ENCODE results near the gene ERC1.

The ERC1 gene

DNA sequence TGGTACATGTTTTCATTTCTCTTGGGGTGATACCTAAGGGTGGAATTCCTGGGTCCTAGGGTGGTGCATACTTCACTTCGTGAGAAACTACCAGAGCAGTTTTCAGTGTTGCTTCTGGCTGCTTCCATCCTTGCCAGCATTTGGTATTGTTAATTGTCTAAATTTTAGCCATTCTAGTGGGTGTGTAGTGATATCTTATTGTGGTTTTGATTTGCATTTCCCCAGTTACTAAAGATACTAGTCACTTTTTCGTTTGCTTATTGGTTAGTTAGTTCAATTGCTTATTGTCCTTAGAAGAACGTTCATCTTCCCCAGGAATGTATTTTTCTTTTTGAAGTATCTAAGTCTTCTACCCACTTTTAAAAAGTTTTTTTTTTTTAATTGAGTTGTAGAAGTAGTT lies 80.2 kb downstream of the ERC1 start:
- no peaks in the 10 kb centered on the region for H3F3A ChIP-seq (ENCODE audit: insufficient read depth, low read length)
- H3K4me3 ChIP-seq (ENCODE audit: low read length): no peak overlapping the region
- no peak overlapping the region for H2AFZ ChIP-seq (ENCODE audit: low read length)
- no peak overlapping the region for H3K9ac ChIP-seq (ENCODE audit: low read length)
- no peaks in the 10 kb centered on the region for H3K27me3 ChIP-seq (replicated peaks; ENCODE audit: insufficient read depth, low read length)
- no peak overlapping the region for H3K27ac ChIP-seq (ENCODE audit: low read length)
- no peaks in the 10 kb centered on the region for H3K9me2 ChIP-seq (replicated peaks; ENCODE audit: insufficient read depth, low read length)
- DNase-seq: no peak
- H4K20me1 ChIP-seq (ENCODE audit: insufficient read depth, low read length): no peaks in the 10 kb centered on the region
- no peaks in the 10 kb centered on the region for H3K36me3 ChIP-seq (replicated peaks; ENCODE audit: insufficient read depth, low read length)
- TF ChIP-seq EZH2 (optimal IDR thresholded peaks at IDR 0.05; ENCODE audit: low read depth, low read length): no peak
- TF ChIP-seq CTCF (IDR thresholded peaks at IDR 0.05; ENCODE audit: low read length): no peak
- no peak for TF ChIP-seq EZH2phosphoT487 (IDR thresholded peaks at IDR 0.05; ENCODE audit: low read length)
- H3K9me3 ChIP-seq (replicated peaks; ENCODE audit: insufficient read depth, low read length): no peaks in the 10 kb centered on the region
- peaks cover 9% of the 10 kb centered on the region for H3K4me1 ChIP-seq (ENCODE audit: low read length)
- H3K79me2 ChIP-seq (ENCODE audit: low read length): peaks cover 52% of the 10 kb centered on the region
- no peak overlapping the region for H3K4me2 ChIP-seq (ENCODE audit: low read depth, low read length)

DNA sequence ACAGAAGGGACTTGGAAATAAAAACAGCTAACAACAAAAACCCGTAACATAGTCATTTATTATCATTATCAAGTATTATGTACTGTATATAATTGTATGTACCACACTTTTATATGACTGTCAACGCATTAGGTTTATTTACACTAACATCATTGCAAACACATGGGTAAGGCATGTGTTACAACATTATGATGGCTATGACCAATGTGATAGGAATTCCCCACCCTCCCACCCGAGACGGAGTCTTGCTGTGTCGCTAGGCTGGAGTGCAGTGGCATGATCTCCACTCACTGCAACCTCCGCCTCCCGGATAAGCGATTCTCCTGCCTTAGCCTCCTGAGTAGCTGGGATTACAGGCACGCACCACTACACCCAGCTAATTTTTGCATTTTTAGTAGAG lies 82.6 kb downstream of the ERC1 start:
- DNase-seq: no peak
- no peaks in the 10 kb centered on the region for H3K9me2 ChIP-seq (replicated peaks; ENCODE audit: insufficient read depth, low read length)
- H3K4me3 ChIP-seq (ENCODE audit: low read length): no peak overlapping the region
- H3K27ac ChIP-seq (ENCODE audit: low read length): no peak overlapping the region
- peaks cover 48% of the 10 kb centered on the region for H3K79me2 ChIP-seq (ENCODE audit: low read length)
- H3F3A ChIP-seq (ENCODE audit: insufficient read depth, low read length): no peaks in the 10 kb centered on the region
- no peak overlapping the region for H3K9ac ChIP-seq (ENCODE audit: low read length)
- no peaks in the 10 kb centered on the region for H3K36me3 ChIP-seq (replicated peaks; ENCODE audit: insufficient read depth, low read length)
- no peaks in the 10 kb centered on the region for H4K20me1 ChIP-seq (ENCODE audit: insufficient read depth, low read length)
- no peak for TF ChIP-seq EZH2phosphoT487 (IDR thresholded peaks at IDR 0.05; ENCODE audit: low read length)
- no peak for TF ChIP-seq CTCF (IDR thresholded peaks at IDR 0.05; ENCODE audit: low read length)
- no peak for TF ChIP-seq EZH2 (optimal IDR thresholded peaks at IDR 0.05; ENCODE audit: low read depth, low read length)
- no peaks in the 10 kb centered on the region for H3K27me3 ChIP-seq (replicated peaks; ENCODE audit: insufficient read depth, low read length)
- H3K4me2 ChIP-seq (ENCODE audit: low read depth, low read length): no peak overlapping the region
- H3K4me1 ChIP-seq (ENCODE audit: low read length): peaks cover 9% of the 10 kb centered on the region
- H2AFZ ChIP-seq (ENCODE audit: low read length): no peak overlapping the region
- H3K9me3 ChIP-seq (replicated peaks; ENCODE audit: insufficient read depth, low read length): no peaks in the 10 kb centered on the region

DNA sequence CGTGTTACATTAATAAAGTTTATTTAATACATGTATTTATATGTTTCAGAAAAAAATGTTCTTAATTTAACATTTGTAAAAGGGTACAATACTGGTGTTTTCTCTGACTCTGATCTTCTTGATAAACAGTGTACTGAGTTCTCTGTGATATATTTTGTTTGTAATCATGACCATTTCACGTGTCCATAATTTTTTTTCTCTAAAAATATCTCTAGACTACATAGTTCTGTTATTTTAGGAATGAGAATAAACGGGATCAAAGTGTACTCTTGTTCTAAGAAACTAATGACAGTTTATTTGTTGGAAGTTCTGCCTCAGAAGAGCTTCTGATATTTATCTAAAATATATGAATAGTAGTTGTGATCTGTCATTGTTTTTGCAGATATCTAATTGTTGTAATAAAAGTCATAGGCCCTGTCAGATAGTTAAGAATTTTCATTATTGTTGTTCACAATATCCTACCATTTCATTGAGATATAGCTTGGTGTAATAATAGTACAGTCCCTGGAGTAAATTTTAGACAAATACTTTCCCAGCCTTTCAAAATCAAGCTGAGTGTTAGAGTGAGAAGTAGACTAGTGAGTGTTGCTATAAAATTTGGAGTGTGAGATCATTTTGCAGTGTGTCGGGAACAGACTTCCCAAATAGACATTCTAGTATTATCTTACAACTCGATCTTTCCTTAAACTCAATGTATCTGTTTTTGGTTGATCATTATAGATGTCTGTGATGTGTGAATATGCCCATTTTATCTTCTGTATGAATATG lies 86.2 kb downstream of the ERC1 start:
- DNase-seq: no peak
- peaks cover 25% of the 10 kb centered on the region for H3K79me2 ChIP-seq (ENCODE audit: low read length)

More for the DNA sequence above, 86.2 kb downstream of the ERC1 start:
- Histone ChIP-seq H2AFZ (ENCODE audit: low read length) (no peak overlapping the region), H3K27me3 (replicated peaks; ENCODE audit: insufficient read depth, low read length) (no peaks in the 10 kb centered on the region), H3K9me2 (replicated peaks; ENCODE audit: insufficient read depth, low read length) (no peaks in the 10 kb centered on the region), H3K4me3 (ENCODE audit: low read length) (no peak overlapping the region), H4K20me1 (ENCODE audit: insufficient read depth, low read length) (no peaks in the 10 kb centered on the region), H3K4me1 (ENCODE audit: low read length) (peaks cover 16% of the 10 kb centered on the region), H3K36me3 (replicated peaks; ENCODE audit: insufficient read depth, low read length) (no peaks in the 10 kb centered on the region), H3K27ac (ENCODE audit: low read length) (no peak overlapping the region), H3K4me2 (ENCODE audit: low read depth, low read length) (no peak overlapping the region), H3F3A (ENCODE audit: insufficient read depth, low read length) (peaks cover 17% of the 10 kb centered on the region), H3K9me3 (replicated peaks; ENCODE audit: insufficient read depth, low read length) (no peaks in the 10 kb centered on the region), H3K9ac (ENCODE audit: low read length) (no peak overlapping the region)
- no peak for TF ChIP-seq EZH2phosphoT487 (IDR thresholded peaks at IDR 0.05; ENCODE audit: low read length)
- no peak for TF ChIP-seq CTCF (IDR thresholded peaks at IDR 0.05; ENCODE audit: low read length)

Measured in MM.1S (cell line).